ENCODE data around the gene PRKCH. TPM values are rescaled to one million over a fixed set of nuclear protein-coding genes. Genes with fewer than 3 reads are reported as not detected.

The PRKCH gene
- total and polyA plus RNA-seq, 2 of the 13 experiments (the other 11 are each of a cell fraction or from before 2014, with no cell fraction given): 0.48 to 1.3 TPM

- peak; percentile 85 for TF ChIP-seq FOXP4 (CRISPR knock-in tag; IDR thresholded peaks at IDR 0.05)
- TF ChIP-seq, protein P1, sequence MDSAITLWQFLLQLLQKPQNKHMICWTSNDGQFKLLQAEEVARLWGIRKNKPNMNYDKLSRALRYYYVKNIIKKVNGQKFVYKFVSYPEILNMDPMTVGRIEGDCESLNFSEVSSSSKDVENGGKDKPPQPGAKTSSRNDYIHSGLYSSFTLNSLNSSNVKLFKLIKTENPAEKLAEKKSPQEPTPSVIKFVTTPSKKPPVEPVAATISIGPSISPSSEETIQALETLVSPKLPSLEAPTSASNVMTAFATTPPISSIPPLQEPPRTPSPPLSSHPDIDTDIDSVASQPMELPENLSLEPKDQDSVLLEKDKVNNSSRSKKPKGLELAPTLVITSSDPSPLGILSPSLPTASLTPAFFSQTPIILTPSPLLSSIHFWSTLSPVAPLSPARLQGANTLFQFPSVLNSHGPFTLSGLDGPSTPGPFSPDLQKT (CRISPR knock-in tag; IDR thresholded peaks at IDR 0.05; ENCODE audit: borderline replicate concordance): no peak
- TF ChIP-seq ZFP41 (CRISPR knock-in tag; IDR thresholded peaks at IDR 0.05; ENCODE audit: borderline replicate concordance): no peak
- TF ChIP-seq ZNF451 (CRISPR knock-in tag; IDR thresholded peaks at IDR 0.05): no peak
- TF ChIP-seq, protein P2, sequence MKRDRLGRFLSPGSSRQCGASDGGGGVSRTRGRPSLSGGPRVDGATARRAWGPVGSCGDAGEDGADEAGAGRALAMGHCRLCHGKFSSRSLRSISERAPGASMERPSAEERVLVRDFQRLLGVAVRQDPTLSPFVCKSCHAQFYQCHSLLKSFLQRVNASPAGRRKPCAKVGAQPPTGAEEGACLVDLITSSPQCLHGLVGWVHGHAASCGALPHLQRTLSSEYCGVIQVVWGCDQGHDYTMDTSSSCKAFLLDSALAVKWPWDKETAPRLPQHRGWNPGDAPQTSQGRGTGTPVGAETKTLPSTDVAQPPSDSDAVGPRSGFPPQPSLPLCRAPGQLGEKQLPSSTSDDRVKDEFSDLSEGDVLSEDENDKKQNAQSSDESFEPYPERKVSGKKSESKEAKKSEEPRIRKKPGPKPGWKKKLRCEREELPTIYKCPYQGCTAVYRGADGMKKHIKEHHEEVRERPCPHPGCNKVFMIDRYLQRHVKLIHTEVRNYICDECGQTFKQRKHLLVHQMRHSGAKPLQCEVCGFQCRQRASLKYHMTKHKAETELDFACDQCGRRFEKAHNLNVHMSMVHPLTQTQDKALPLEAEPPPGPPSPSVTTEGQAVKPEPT (CRISPR knock-in tag; IDR thresholded peaks at IDR 0.05; ENCODE audit: low read depth): no peak
- TF ChIP-seq ZNF619 (CRISPR knock-in tag; IDR thresholded peaks at IDR 0.05): no peak
- no peak for TF ChIP-seq ZNF552 (CRISPR knock-in tag; IDR thresholded peaks at IDR 0.05; ENCODE audit: borderline replicate concordance)
- TF ChIP-seq PLSCR1 (CRISPR knock-in tag; IDR thresholded peaks at IDR 0.05; ENCODE audit: borderline replicate concordance): no peak
- TF ChIP-seq AHDC1 (CRISPR knock-in tag; IDR thresholded peaks at IDR 0.05; ENCODE audit: borderline replicate concordance): no peak; the same call in 1 of the 2 replicates
- TF ChIP-seq FOXA1 (IDR thresholded peaks at IDR 0.05): peak; percentile 78
- TF ChIP-seq FOXA1 (CRISPR knock-in tag; IDR thresholded peaks at IDR 0.05): peak; percentile 99
- TF ChIP-seq, protein P3, sequence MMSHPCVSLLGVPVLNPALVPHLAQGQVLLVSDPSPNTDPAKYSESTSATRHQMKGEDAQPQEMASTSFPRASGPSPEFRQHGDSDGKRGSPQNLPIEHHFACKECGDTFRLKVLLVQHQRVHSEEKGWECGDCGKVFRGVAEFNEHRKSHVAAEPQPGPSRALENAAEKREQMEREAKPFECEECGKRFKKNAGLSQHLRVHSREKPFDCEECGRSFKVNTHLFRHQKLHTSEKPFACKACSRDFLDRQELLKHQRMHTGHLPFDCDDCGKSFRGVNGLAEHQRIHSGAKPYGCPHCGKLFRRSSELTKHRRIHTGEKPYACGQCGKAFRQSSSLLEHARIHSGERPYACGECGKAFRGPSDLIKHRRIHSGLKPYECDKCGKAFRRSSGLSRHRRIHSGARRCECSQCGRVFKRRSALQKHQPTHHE (CRISPR knock-in tag; IDR thresholded peaks at IDR 0.05; ENCODE audit: borderline replicate concordance): no peak
- no peak for TF ChIP-seq KAT7 (CRISPR knock-in tag; IDR thresholded peaks at IDR 0.05; ENCODE audit: borderline replicate concordance)
- no peak for TF ChIP-seq REL (CRISPR knock-in tag; conservative IDR thresholded peaks at IDR 0.05)
- TF ChIP-seq HES4 (CRISPR knock-in tag; IDR thresholded peaks at IDR 0.05; ENCODE audit: borderline replicate concordance): no peak
Measured at GRCh38 chr14:61537563-61538463, 216.4 kb downstream of the PRKCH start (continued).
